Body of pancreas (tissue), 4 donors: Measurements from ENCODE around the gene GPR161.

Experiments
- CTCF ChIP-seq, 7 experiments: fragments of 450-650 bp in 4 of 7; fragments of 200-600 bp in 3 of 7; sonication (generic) in 3 of 7; IDR thresholded peaks; one replicate each; pipeline ENCODE4 v1.5.1; 2016 to 2019; ENCODE audit warnings: antibody characterized with exemption in 7 of 7
- POLR2A ChIP-seq, 3 donors: fragments of 450-650 bp; IDR thresholded peaks; one replicate each; pipeline ENCODE4 v1.6.1; 2016; ENCODE audit warnings: antibody characterized with exemption in 3 of 3, mild to moderate bottlenecking in 2 of 3

- TF ChIP-seq POLR2A (IDR thresholded peaks at IDR 0.05) (no peak), CTCF (IDR thresholded peaks at IDR 0.05) (no peak)
These were observed 36.3 kb downstream of the GPR161 start for GRCh38 chr1:168100315-168101002.
